Stimulated activated CD8-positive, alpha-beta memory T cell treated with anti-CD3 and anti-CD28 coated beads, Interleukin-7, amount 100 ng/mL, for 48 hours (primary cell): ENCODE data around the gene MKLN1.
"Not testable (repeated sequence)": the region's sequence is repeated elsewhere in the genome, so short reads cannot be mapped to it uniquely, and the experiment has no call there.

Source experiments
- DNase-seq, 2 donors: peaks; one replicate each; pipeline ENCODE4 v3.0.0-alpha.2; 2020; ENCODE audit warnings: low read depth in 1 of 2; ENCODE audit errors: extremely low read depth in 1 of 2

MKLN1 gene

GRCh38 chr7:131307627-131308026 is 20.0 kb upstream of the MKLN1 start:
- no peak for DNase-seq

- no peak for DNase-seq
Measured at GRCh38 chr7:131312838-131313237, 14.8 kb upstream of the MKLN1 start.

GRCh38 chr7:131320603-131321002 is 7.1 kb upstream of the MKLN1 start:
- no peak for DNase-seq

GRCh38 chr7:131321656-131322055 is 6.0 kb upstream of the MKLN1 start:
- DNase-seq, result no peak

GRCh38 chr7:131322061-131322460 is 5.6 kb upstream of the MKLN1 start:
- DNase-seq, result no peak

- no peak for DNase-seq
Measured at GRCh38 chr7:131322861-131323260, 4.8 kb upstream of the MKLN1 start.

GRCh38 chr7:131325179-131325840 is 2.4 kb upstream of the MKLN1 start:
- peak in 1 of 2 donors; percentile 32 for DNase-seq

GRCh38 chr7:131326576-131326975 is 1.1 kb upstream of the MKLN1 start:
- no peak for DNase-seq

- no peak for DNase-seq
Measured at GRCh38 chr7:131327049-131327625, 539 bp upstream of the MKLN1 start.

GRCh38 chr7:131328377-131329175 is 900 bp downstream of the MKLN1 start:
- no peak for DNase-seq

GRCh38 chr7:131329176-131329570 is 1.5 kb downstream of the MKLN1 start:
- DNase-seq, result no peak

- DNase-seq, result no peak
Measured at GRCh38 chr7:131330299-131330698, 2.6 kb downstream of the MKLN1 start.

GRCh38 chr7:131331806-131332205 is 4.1 kb downstream of the MKLN1 start:
- DNase-seq, result no peak

- DNase-seq, result not testable (repeated sequence)
Measured at GRCh38 chr7:131332729-131333128, 5.1 kb downstream of the MKLN1 start.

GRCh38 chr7:131335639-131336381 is 8.1 kb downstream of the MKLN1 start:
- DNase-seq, result no peak

- DNase-seq, result no peak
Measured at GRCh38 chr7:131336956-131337355, 9.3 kb downstream of the MKLN1 start.

GRCh38 chr7:131338173-131338572 is 10.5 kb downstream of the MKLN1 start:
- DNase-seq, result no peak

GRCh38 chr7:131338691-131339390 is 11.2 kb downstream of the MKLN1 start:
- no peak for DNase-seq

- DNase-seq, result no peak
Measured at GRCh38 chr7:131341690-131342089, 14.0 kb downstream of the MKLN1 start.

- no peak for DNase-seq
Measured at GRCh38 chr7:131342864-131343442, 15.3 kb downstream of the MKLN1 start.
